Measurements from ENCODE around the gene PECR. TPM values are rescaled to one million over a fixed set of nuclear protein-coding genes. Genes with fewer than 3 reads are reported as not detected.

Gene PECR
- total and polyA plus RNA-seq, 2 donors (not counting 1 experiment from before 2014, with no cell fraction given), result 9.5 to 16.5 TPM

DNA sequence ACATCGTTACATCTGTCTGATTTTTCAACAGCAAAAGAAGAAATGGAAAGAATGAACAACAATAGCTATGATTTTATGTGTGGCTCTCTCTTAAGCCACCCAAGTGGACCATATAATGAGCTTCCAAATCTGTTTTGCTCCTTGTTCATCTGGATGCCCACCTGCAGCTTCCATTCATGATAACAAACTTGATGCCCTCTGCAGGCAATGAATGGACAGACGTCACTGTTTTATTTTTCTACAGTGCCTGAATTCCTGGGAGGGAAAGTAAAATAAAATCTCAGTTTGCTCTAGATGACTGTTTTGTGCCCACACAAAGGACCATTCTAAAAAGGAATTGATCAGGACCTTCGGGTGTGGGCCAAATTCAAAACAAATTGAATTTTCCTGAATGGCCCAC lies 73.2 kb downstream of the PECR start:
- H3K27me3 Mint-ChIP-seq, result no peaks in the 10 kb centered on the region
- ChIA-PET CTCF (interaction anchor here (1.2 kb wide), 1 partner anchor 15 kb away, joined by 4 read pairs; no protein-coding TSS in a partner anchor), POLR2A (no interaction called here)
- H3K9me3 Mint-ChIP-seq (ENCODE audit: insufficient read depth), result no peaks in the 10 kb centered on the region
- Histone ChIP-seq H3K36me3 (replicated peaks in 1 of 2; ENCODE audit: control extremely low read depth in 1 of 2, control insufficient read depth in 1 of 2, extremely low read depth in 1 of 2, insufficient read depth in 2 of 2, low read length in 1 of 2) (no peaks in the 10 kb centered on the region), H3K9me3 (ENCODE audit: control extremely low read depth in 1 of 3, control insufficient read depth in 2 of 3, insufficient read depth in 1 of 3, low read length in 2 of 3) (no peaks in the 10 kb centered on the region), H3K4me1 (ENCODE audit: control insufficient read depth in 2 of 2, insufficient read depth in 2 of 2, low read length in 2 of 2) (peaks cover 33 to 38% of the 10 kb centered on the region in 2 donors), H3K27me3 (replicated peaks in 1 of 4; ENCODE audit: control extremely low read depth in 1 of 4, control insufficient read depth in 3 of 4, insufficient read depth in 4 of 4, low read length in 3 of 4) (no peaks in the 10 kb centered on the region), H3K79me2 (ENCODE audit: control insufficient read depth, insufficient read depth, low read length) (peaks cover 27% of the 10 kb centered on the region), H3K4me3 (ENCODE audit: control extremely low read depth in 1 of 5, extremely low read depth in 1 of 5, insufficient read depth in 1 of 5, low read depth in 2 of 5, low read length in 4 of 5) (no peak overlapping the region), H3K4me2 (replicated peaks; ENCODE audit: low read depth, low read length, poor library complexity, severe bottlenecking) (no peak overlapping the region), H3K9ac (ENCODE audit: low read length) (no peak overlapping the region), H4K20me1 (ENCODE audit: control insufficient read depth, insufficient read depth, low read length, poor library complexity, severe bottlenecking) (no peaks in the 10 kb centered on the region), H2AFZ (ENCODE audit: insufficient read depth, low read depth, low read length, poor library complexity, severe bottlenecking) (no peak overlapping the region), H3K27ac (ENCODE audit: low read length in 2 of 2) (no peak overlapping the region)
- no peak for ATAC-seq (ENCODE audit: low read depth)
- no peak overlapping the region for H3K4me3 Mint-ChIP-seq
- TF ChIP-seq, protein P1, sequence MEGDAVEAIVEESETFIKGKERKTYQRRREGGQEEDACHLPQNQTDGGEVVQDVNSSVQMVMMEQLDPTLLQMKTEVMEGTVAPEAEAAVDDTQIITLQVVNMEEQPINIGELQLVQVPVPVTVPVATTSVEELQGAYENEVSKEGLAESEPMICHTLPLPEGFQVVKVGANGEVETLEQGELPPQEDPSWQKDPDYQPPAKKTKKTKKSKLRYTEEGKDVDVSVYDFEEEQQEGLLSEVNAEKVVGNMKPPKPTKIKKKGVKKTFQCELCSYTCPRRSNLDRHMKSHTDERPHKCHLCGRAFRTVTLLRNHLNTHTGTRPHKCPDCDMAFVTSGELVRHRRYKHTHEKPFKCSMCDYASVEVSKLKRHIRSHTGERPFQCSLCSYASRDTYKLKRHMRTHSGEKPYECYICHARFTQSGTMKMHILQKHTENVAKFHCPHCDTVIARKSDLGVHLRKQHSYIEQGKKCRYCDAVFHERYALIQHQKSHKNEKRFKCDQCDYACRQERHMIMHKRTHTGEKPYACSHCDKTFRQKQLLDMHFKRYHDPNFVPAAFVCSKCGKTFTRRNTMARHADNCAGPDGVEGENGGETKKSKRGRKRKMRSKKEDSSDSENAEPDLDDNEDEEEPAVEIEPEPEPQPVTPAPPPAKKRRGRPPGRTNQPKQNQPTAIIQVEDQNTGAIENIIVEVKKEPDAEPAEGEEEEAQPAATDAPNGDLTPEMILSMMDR (IDR thresholded peaks at IDR 0.05), result no peak
- no peak for TF ChIP-seq EZH2 (IDR thresholded peaks at IDR 0.05; ENCODE audit: borderline replicate concordance, insufficient read depth, low read depth, low read length, poor library complexity, severe bottlenecking)
- no peak overlapping the region for H3K27ac Mint-ChIP-seq
- DNase-seq, result no peak
- intact Hi-C loops (cut with micrococcal nuclease), result no loop called here
- WGBS (ENCODE audit: insufficient coverage), result 89% methylated on average over 1 of the region's 3 CpGs
- H3K4me1 Mint-ChIP-seq, result peaks cover 50% of the 10 kb centered on the region

- peaks cover 47% of the 10 kb centered on the region for H3K4me1 Mint-ChIP-seq
- H3K9ac ChIP-seq (ENCODE audit: low read length), result peak overlapping the region; percentile 1
Measured at GRCh38 chr2:216006164-216006663, 75.4 kb downstream of the PECR start.

More at GRCh38 chr2:216006164-216006663, 75.4 kb downstream of the PECR start:
- no peaks in the 10 kb centered on the region for H4K20me1 ChIP-seq (ENCODE audit: control insufficient read depth, insufficient read depth, low read length, poor library complexity, severe bottlenecking)
- POLR2A ChIA-PET, result interaction anchor here (0.6 kb wide), 1 partner anchor 30 kb away, joined by 3 read pairs; no protein-coding TSS in a partner anchor
- peak overlapping the region; percentile 44 for H3K4me3 Mint-ChIP-seq
- H3K9me3 Mint-ChIP-seq (ENCODE audit: insufficient read depth), result no peaks in the 10 kb centered on the region
- CTCF ChIA-PET, result interaction anchor here (1.2 to 2.3 kb wide), 5 partner anchors 10 to 28 kb away, joined by 4 to 7 read pairs (median 6); no protein-coding TSS in a partner anchor
- peaks cover 30 to 43% of the 10 kb centered on the region in 2 donors for H3K4me1 ChIP-seq (ENCODE audit: control insufficient read depth in 2 of 2, insufficient read depth in 2 of 2, low read length in 2 of 2)
- H3K9me3 ChIP-seq (ENCODE audit: control extremely low read depth in 1 of 3, control insufficient read depth in 2 of 3, insufficient read depth in 1 of 3, low read length in 2 of 3), result no peaks in the 10 kb centered on the region
- H3K79me2 ChIP-seq (ENCODE audit: control insufficient read depth, insufficient read depth, low read length), result peaks cover 17% of the 10 kb centered on the region
- H3K27me3 ChIP-seq (replicated peaks in 1 of 4; ENCODE audit: control extremely low read depth in 1 of 4, control insufficient read depth in 3 of 4, insufficient read depth in 4 of 4, low read length in 3 of 4), result no peaks in the 10 kb centered on the region
- ATAC-seq (ENCODE audit: low read depth) (no peak), DNase-seq (no peak)
- H3K36me3 ChIP-seq (replicated peaks in 1 of 2; ENCODE audit: control extremely low read depth in 1 of 2, control insufficient read depth in 1 of 2, extremely low read depth in 1 of 2, insufficient read depth in 2 of 2, low read length in 1 of 2), result no peaks in the 10 kb centered on the region
- H3K27ac ChIP-seq (ENCODE audit: low read length in 2 of 2), result no peak overlapping the region
- peak overlapping the region; percentile 49 for H3K4me2 ChIP-seq (replicated peaks; ENCODE audit: low read depth, low read length, poor library complexity, severe bottlenecking)
- 12% methylated on average over 7 of the region's 10 CpGs for WGBS (ENCODE audit: insufficient coverage)
- intact Hi-C loops (cut with micrococcal nuclease), result no loop called here
- peak overlapping the region; percentile 52 for H2AFZ ChIP-seq (ENCODE audit: insufficient read depth, low read depth, low read length, poor library complexity, severe bottlenecking)
- no peak for TF ChIP-seq EZH2 (IDR thresholded peaks at IDR 0.05; ENCODE audit: borderline replicate concordance, insufficient read depth, low read depth, low read length, poor library complexity, severe bottlenecking)
- TF ChIP-seq, protein P1 (IDR thresholded peaks at IDR 0.05), result no peak
- H3K4me3 ChIP-seq (ENCODE audit: control extremely low read depth in 1 of 5, extremely low read depth in 1 of 5, insufficient read depth in 1 of 5, low read depth in 2 of 5, low read length in 4 of 5), result peak overlapping the region in 1 of 5 experiments; percentile 29
- H3K27me3 Mint-ChIP-seq, result no peaks in the 10 kb centered on the region
- peak overlapping the region; percentile 48 for H3K27ac Mint-ChIP-seq

Data from B cell (primary cell).